K562 (cell line): Measurements from ENCODE around the gene PSMB10. TPM values are rescaled to one million over a fixed set of nuclear protein-coding genes. Genes with fewer than 3 reads are reported as not detected.

Experiments
- ARID2 ChIP-seq: fragments of 450-650 bp; IDR thresholded peaks from 2 replicates; pipeline ENCODE4 v1.6.1; 2017; ENCODE audit warnings: antibody characterized with exemption, mild to moderate bottlenecking
- CTCFL ChIP-seq: IDR thresholded peaks from 2 replicates; pipeline ENCODE4 v1.6.1; 2011; ENCODE audit warnings: borderline replicate concordance, low read depth, mild to moderate bottlenecking, moderate library complexity, low read length; ENCODE audit not compliant: insufficient read depth, poor library complexity, severe bottlenecking
- FOXP1 ChIP-seq: sonication (generic); formaldehyde crosslinking; IDR thresholded peaks from 2 replicates; pipeline ENCODE4 v1.8.0; 2022; ENCODE audit warnings: mild to moderate bottlenecking, missing genetic modification reagents
- HNRNPLL ChIP-seq: fragments of 200-400 bp; formaldehyde crosslinking; IDR thresholded peaks from 2 replicates; pipeline ENCODE4 v1.6.1; 2017; ENCODE audit warnings: low read length, low read depth, mild to moderate bottlenecking; ENCODE audit not compliant: poor library complexity, severe bottlenecking
- MCM7 ChIP-seq, 2 experiments: fragments of 450-650 bp; IDR thresholded peaks; 2 replicates each; pipeline ENCODE4 v1.6.1; 2016 to 2018
- RNF2 ChIP-seq: sonication (generic); IDR thresholded peaks from 2 replicates; pipeline ENCODE4 v1.6.1; 2016
- SMAD2 ChIP-seq: fragments of 150-350 bp; IDR thresholded peaks from 2 replicates; pipeline ENCODE4 v1.6.1; 2014; ENCODE audit warnings: low read depth, mild to moderate bottlenecking, low read length
- TAL1 ChIP-seq: fragments of 450-650 bp; IDR thresholded peaks from 2 replicates; pipeline ENCODE4 v1.6.1; 2016; ENCODE audit warnings: mild to moderate bottlenecking
- ZBTB33 ChIP-seq: sonication (generic); formaldehyde crosslinking; IDR thresholded peaks from 2 replicates; pipeline ENCODE4 v1.8.1; 2023; ENCODE audit warnings: mild to moderate bottlenecking, missing genetic modification reagents
- ZNF165 ChIP-seq: fragments of 250-450 bp; sonication (Bioruptor Pico); IDR thresholded peaks from 2 replicates; pipeline ENCODE4 v1.4.0; 2020; ENCODE audit warnings: borderline replicate concordance
- polyA plus RNA-seq, 8 experiments: library from polyadenylated mRNA; depleted of rRNA in 4 of 8; stranded (reverse) in 5 of 8; unstranded in 3 of 8; fragments of >200 nt; fragmentation: Nextera tagmentation in 2 of 8; fragmentation: Illumina TruSeq in 1 of 8; extraction: Ambion mirVana in 2 of 8; extraction: Trizol in 1 of 8; gene quantifications; 2 replicates each; pipeline versions ENCODE4 v1.2.1 to v1.2.3, GENCODE V29; 2011 to 2014; ENCODE audit warnings: inconsistent platforms in 1 of 8, missing spikeins in 1 of 8
- total RNA-seq, 7 experiments: library from RNA; depleted of rRNA in 6 of 7; stranded (reverse); fragments of >200 nt in 6 of 7; fragmentation: Illumina TruSeq in 2 of 7; extraction: Trizol in 2 of 7; gene quantifications; 2 replicates each; pipeline versions ENCODE4 v1.2.1 to v1.2.3, GENCODE V29; 2011 to 2021; ENCODE audit warnings: low replicate concordance in 1 of 7
- TF ChIP-seq, protein P1 (sequence below): sonication (generic); formaldehyde crosslinking; IDR thresholded peaks from 2 replicates; pipeline ENCODE4 v1.8.1; 2023; ENCODE audit warnings: mild to moderate bottlenecking, missing genetic modification reagents
- TF ChIP-seq, protein P2 (sequence below): sonication (generic); formaldehyde crosslinking; IDR thresholded peaks from 2 replicates; pipeline ENCODE4 v1.8.0; 2022; ENCODE audit warnings: mild to moderate bottlenecking, missing genetic modification reagents, borderline replicate concordance
- TF ChIP-seq, protein P3 (sequence below): IDR thresholded peaks from 2 replicates; pipeline ENCODE4 v1.6.1; 2011; ENCODE audit not compliant: insufficient read length; ENCODE audit errors: extremely low read depth

PSMB10 gene
- total and polyA plus RNA-seq, 9 of the 15 experiments (the other 6 are each of a cell fraction or from before 2014, with no cell fraction given): 11.7 to 105 (median 51.0) TPM

DNA sequence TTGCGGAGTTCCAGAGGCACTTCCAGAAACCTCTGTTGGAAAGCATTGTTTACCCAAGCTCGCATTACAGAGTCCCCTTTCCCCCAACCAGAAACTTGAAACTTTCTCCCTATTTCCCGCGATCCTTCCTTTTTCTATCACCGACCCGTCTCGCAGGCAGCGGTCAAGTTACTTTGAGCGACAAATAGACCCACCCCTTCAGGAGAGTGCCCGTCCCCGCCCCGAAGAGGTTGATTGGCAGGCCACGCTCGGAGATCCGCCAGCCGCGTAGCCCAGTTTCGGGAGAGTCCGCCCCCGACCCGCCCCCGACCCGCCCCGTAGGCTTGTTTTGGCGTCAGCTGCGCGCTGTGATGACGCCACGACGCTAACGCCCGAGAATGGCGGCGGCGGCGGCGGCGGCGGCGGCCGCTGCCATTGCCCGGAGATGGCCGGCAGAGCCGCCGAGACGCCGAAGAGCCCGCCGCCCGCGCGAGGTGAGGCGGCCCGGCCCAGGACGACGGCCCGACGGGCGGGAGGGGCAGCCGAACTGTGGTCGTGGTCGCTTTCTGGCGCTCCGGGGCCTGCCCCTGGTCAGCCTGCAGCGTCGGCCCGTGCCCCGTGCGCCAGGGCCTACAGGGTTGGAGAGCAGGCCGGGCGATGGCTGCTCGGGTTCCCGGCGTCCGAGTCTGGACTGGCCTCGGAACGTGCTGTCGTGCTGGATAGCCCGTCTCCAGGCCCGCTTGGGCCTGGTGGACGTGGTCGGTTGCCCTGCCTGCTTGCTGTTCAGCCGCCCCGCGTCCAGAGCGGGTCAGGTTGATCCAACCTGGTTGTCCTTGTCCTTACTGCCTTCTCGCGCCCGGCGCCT is 43.5 kb downstream of the PSMB10 start, which contains the start of gene PSKH1 (continued):
- TF ChIP-seq ZBTB33 (CRISPR knock-in tag): no peak
- TF ChIP-seq, protein P1, sequence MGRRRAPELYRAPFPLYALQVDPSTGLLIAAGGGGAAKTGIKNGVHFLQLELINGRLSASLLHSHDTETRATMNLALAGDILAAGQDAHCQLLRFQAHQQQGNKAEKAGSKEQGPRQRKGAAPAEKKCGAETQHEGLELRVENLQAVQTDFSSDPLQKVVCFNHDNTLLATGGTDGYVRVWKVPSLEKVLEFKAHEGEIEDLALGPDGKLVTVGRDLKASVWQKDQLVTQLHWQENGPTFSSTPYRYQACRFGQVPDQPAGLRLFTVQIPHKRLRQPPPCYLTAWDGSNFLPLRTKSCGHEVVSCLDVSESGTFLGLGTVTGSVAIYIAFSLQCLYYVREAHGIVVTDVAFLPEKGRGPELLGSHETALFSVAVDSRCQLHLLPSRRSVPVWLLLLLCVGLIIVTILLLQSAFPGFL (CRISPR knock-in tag): no peak
- TF ChIP-seq ARID2: no peak
- TF ChIP-seq HNRNPLL: peak; percentile 84
- TF ChIP-seq RNF2: no peak
- TF ChIP-seq ZNF165 (CRISPR knock-in tag): 0 out of 2 replicates have a peak, but pooled peaks have one; percentile 75
- TF ChIP-seq CTCFL: no peak
- TF ChIP-seq SMAD2: no peak
- peak; percentile 83 for TF ChIP-seq FOXP1 (CRISPR knock-in tag)
- TF ChIP-seq, protein P2, sequence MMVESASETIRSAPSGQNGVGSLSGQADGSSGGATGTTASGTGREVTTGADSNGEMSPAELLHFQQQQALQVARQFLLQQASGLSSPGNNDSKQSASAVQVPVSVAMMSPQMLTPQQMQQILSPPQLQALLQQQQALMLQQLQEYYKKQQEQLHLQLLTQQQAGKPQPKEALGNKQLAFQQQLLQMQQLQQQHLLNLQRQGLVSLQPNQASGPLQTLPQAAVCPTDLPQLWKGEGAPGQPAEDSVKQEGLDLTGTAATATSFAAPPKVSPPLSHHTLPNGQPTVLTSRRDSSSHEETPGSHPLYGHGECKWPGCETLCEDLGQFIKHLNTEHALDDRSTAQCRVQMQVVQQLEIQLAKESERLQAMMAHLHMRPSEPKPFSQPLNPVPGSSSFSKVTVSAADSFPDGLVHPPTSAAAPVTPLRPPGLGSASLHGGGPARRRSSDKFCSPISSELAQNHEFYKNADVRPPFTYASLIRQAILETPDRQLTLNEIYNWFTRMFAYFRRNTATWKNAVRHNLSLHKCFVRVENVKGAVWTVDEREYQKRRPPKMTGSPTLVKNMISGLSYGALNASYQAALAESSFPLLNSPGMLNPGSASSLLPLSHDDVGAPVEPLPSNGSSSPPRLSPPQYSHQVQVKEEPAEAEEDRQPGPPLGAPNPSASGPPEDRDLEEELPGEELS (CRISPR knock-in tag): 0 out of 2 replicates have a peak, but pooled peaks have one; percentile 32
- TF ChIP-seq, protein P3, sequence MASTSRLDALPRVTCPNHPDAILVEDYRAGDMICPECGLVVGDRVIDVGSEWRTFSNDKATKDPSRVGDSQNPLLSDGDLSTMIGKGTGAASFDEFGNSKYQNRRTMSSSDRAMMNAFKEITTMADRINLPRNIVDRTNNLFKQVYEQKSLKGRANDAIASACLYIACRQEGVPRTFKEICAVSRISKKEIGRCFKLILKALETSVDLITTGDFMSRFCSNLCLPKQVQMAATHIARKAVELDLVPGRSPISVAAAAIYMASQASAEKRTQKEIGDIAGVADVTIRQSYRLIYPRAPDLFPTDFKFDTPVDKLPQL: no peak
- TF ChIP-seq TAL1: no peak
- TF ChIP-seq MCM7 (IDR thresholded peaks at IDR 0.05): no peak
